Measurements from ENCODE around the gene MYOZ3. TPM values are rescaled to one million over a fixed set of nuclear protein-coding genes. Genes with fewer than 3 reads are reported as not detected.

MYOZ3 gene
- total RNA-seq, 1 experiment from 2014 or later: not detected

DNA sequence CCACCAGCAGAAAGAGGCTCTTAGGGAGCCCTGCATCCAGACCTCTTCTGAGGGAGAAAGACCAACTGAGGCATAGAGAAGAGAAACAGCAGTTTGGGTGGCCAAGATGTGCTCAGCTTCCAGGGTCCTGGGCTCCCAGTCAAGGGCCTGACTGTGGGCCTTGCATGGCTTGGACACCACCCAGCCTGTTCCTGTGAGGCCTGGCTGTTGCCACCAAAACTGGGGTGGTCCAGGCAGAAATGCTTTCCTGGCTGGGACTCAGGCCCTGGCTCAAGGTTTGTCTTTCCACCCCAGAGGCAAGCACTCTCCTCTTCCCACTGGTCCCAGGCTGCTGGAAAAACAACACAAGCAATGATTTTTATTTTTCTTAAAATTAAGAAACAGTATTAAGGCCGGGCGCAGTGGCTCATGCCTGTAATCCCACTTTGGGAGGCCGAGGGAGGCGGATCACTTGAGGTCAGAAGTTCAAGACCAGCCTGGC, 13.3 kb downstream of the MYOZ3 start:
- no peaks in the 10 kb centered on the region for H3K4me1 ChIP-seq
- TF ChIP-seq, protein P1, sequence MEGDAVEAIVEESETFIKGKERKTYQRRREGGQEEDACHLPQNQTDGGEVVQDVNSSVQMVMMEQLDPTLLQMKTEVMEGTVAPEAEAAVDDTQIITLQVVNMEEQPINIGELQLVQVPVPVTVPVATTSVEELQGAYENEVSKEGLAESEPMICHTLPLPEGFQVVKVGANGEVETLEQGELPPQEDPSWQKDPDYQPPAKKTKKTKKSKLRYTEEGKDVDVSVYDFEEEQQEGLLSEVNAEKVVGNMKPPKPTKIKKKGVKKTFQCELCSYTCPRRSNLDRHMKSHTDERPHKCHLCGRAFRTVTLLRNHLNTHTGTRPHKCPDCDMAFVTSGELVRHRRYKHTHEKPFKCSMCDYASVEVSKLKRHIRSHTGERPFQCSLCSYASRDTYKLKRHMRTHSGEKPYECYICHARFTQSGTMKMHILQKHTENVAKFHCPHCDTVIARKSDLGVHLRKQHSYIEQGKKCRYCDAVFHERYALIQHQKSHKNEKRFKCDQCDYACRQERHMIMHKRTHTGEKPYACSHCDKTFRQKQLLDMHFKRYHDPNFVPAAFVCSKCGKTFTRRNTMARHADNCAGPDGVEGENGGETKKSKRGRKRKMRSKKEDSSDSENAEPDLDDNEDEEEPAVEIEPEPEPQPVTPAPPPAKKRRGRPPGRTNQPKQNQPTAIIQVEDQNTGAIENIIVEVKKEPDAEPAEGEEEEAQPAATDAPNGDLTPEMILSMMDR (IDR thresholded peaks at IDR 0.05; ENCODE audit: insufficient read depth in 1 of 2, low read depth in 1 of 2, low read length in 1 of 2, severe bottlenecking in 1 of 2, unreplicated experiment in 1 of 2): no peak
- BruUV-seq (replicated peaks): no TSS peak
- intact Hi-C loops (cut with micrococcal nuclease; ENCODE audit: unreplicated experiment): no loop called here
- DNase-seq: no peak
- H3K4me1 Mint-ChIP-seq (ENCODE audit: low read depth, unreplicated experiment): no peaks in the 10 kb centered on the region
- no peaks in the 10 kb centered on the region for H3K27me3 Mint-ChIP-seq (ENCODE audit: insufficient read depth, unreplicated experiment)
- no peak overlapping the region for H3K4me3 Mint-ChIP-seq (ENCODE audit: unreplicated experiment)
- ChIA-PET CTCF (no interaction called here), POLR2A (no interaction called here)
- no peak overlapping the region for H3K4me3 ChIP-seq (ENCODE audit: low read depth, low read length)
- no peak overlapping the region for H3K27ac Mint-ChIP-seq (ENCODE audit: unreplicated experiment)
- no peaks in the 10 kb centered on the region for H3K36me3 ChIP-seq (ENCODE audit: control insufficient read depth, insufficient read depth, low read length)
- no peaks in the 10 kb centered on the region for H3K36me3 Mint-ChIP-seq (ENCODE audit: insufficient read depth, unreplicated experiment)
- no peaks in the 10 kb centered on the region for H3K9me3 ChIP-seq
- no peaks in the 10 kb centered on the region for H3K9me3 Mint-ChIP-seq (ENCODE audit: unreplicated experiment)
- H3K27me3 ChIP-seq (replicated peaks; ENCODE audit: control insufficient read depth, insufficient read depth, low read length): no peaks in the 10 kb centered on the region

DNA sequence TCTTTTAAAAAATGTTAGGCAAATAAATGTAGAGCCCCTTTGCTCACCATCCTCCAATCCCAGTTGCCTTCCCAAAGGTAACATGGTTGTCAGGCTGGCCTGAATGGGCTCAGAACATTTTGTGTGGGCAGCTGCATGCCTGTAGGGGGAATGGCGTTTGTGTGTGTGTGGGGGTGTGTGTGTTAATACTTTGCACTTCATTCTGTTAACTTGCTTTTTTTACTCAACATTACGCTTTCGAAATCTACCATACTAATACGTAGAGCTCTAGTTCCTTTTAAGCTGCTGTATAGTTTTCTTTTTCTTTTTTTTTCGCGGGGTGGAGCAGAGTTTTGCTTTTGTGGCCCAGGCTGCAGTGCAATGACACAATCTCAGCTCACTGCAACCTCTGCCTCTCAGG, 14.0 kb downstream of the MYOZ3 start:
- H3K4me1 Mint-ChIP-seq (ENCODE audit: low read depth, unreplicated experiment): no peaks in the 10 kb centered on the region
- Histone ChIP-seq H3K36me3 (ENCODE audit: control insufficient read depth, insufficient read depth, low read length) (no peaks in the 10 kb centered on the region), H3K27me3 (replicated peaks; ENCODE audit: control insufficient read depth, insufficient read depth, low read length) (no peaks in the 10 kb centered on the region), H3K9me3 (no peaks in the 10 kb centered on the region), H3K4me3 (ENCODE audit: low read depth, low read length) (no peak overlapping the region), H3K4me1 (no peaks in the 10 kb centered on the region)
- DNase-seq: no peak
- H3K27ac Mint-ChIP-seq (ENCODE audit: unreplicated experiment): no peak overlapping the region
- H3K9me3 Mint-ChIP-seq (ENCODE audit: unreplicated experiment): no peaks in the 10 kb centered on the region
- ChIA-PET CTCF (no interaction called here), POLR2A (no interaction called here)
- no peak overlapping the region for H3K4me3 Mint-ChIP-seq (ENCODE audit: unreplicated experiment)
- TF ChIP-seq, protein P1 (IDR thresholded peaks at IDR 0.05; ENCODE audit: insufficient read depth in 1 of 2, low read depth in 1 of 2, low read length in 1 of 2, severe bottlenecking in 1 of 2, unreplicated experiment in 1 of 2): no peak
- no TSS peak for BruUV-seq (replicated peaks)
- H3K36me3 Mint-ChIP-seq (ENCODE audit: insufficient read depth, unreplicated experiment): no peaks in the 10 kb centered on the region
- intact Hi-C loops (cut with micrococcal nuclease; ENCODE audit: unreplicated experiment): no loop called here
- H3K27me3 Mint-ChIP-seq (ENCODE audit: insufficient read depth, unreplicated experiment): no peaks in the 10 kb centered on the region

DNA sequence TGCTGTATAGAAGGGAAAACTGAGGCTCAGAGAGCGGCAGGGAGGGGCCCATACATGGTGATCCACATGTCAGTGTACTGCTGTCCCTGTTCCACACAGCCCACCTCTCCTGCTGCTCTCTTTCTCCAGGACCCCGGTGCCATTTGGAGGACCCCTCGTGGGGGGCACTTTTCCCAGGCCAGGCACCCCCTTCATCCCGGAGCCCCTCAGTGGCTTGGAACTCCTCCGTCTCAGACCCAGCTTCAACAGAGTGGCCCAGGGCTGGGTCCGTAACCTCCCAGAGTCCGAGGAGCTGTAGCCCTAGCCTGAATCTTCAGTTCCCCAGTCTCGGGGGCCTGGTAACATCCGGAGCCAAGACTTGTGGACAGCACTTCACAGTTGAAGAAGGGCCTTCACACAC, 15.5 kb downstream of the MYOZ3 start:
- Mint-ChIP-seq H3K36me3 (ENCODE audit: insufficient read depth, unreplicated experiment) (no peaks in the 10 kb centered on the region), H3K9me3 (ENCODE audit: unreplicated experiment) (no peaks in the 10 kb centered on the region), H3K27ac (ENCODE audit: unreplicated experiment) (no peak overlapping the region), H3K4me1 (ENCODE audit: low read depth, unreplicated experiment) (no peaks in the 10 kb centered on the region), H3K4me3 (ENCODE audit: unreplicated experiment) (no peak overlapping the region), H3K27me3 (ENCODE audit: insufficient read depth, unreplicated experiment) (no peaks in the 10 kb centered on the region)
- no peaks in the 10 kb centered on the region for H3K9me3 ChIP-seq
- H3K27me3 ChIP-seq (replicated peaks; ENCODE audit: control insufficient read depth, insufficient read depth, low read length): no peaks in the 10 kb centered on the region
- ChIA-PET CTCF (interaction anchor here (0.7 kb wide), 1 partner anchor 24 kb away, joined by 5 read pairs; no protein-coding TSS in a partner anchor), POLR2A (no interaction called here)
- H3K4me1 ChIP-seq: no peaks in the 10 kb centered on the region
- TF ChIP-seq, protein P1 (IDR thresholded peaks at IDR 0.05; ENCODE audit: insufficient read depth in 1 of 2, low read depth in 1 of 2, low read length in 1 of 2, severe bottlenecking in 1 of 2, unreplicated experiment in 1 of 2): no peak
- DNase-seq: no peak
- no TSS peak for BruUV-seq (replicated peaks)
- H3K4me3 ChIP-seq (ENCODE audit: low read depth, low read length): no peak overlapping the region
- no peaks in the 10 kb centered on the region for H3K36me3 ChIP-seq (ENCODE audit: control insufficient read depth, insufficient read depth, low read length)
- intact Hi-C loops (cut with micrococcal nuclease; ENCODE audit: unreplicated experiment): no loop called here

All from Caco-2 (cell line).